Body of pancreas (tissue), 4 donors: ENCODE results near the gene MED14.

Experiments
- POLR2A ChIP-seq, 3 donors: fragments of 450-650 bp; IDR thresholded peaks; one replicate each; pipeline ENCODE4 v1.6.1; 2016; ENCODE audit warnings: antibody characterized with exemption in 3 of 3, mild to moderate bottlenecking in 2 of 3
- TF ChIP-seq, protein P1 (sequence below), 7 experiments: fragments of 450-650 bp in 4 of 7; fragments of 200-600 bp in 3 of 7; sonication (generic) in 3 of 7; IDR thresholded peaks; one replicate each; pipeline ENCODE4 v1.5.1; 2016 to 2019; ENCODE audit warnings: antibody characterized with exemption in 7 of 7

DNA sequence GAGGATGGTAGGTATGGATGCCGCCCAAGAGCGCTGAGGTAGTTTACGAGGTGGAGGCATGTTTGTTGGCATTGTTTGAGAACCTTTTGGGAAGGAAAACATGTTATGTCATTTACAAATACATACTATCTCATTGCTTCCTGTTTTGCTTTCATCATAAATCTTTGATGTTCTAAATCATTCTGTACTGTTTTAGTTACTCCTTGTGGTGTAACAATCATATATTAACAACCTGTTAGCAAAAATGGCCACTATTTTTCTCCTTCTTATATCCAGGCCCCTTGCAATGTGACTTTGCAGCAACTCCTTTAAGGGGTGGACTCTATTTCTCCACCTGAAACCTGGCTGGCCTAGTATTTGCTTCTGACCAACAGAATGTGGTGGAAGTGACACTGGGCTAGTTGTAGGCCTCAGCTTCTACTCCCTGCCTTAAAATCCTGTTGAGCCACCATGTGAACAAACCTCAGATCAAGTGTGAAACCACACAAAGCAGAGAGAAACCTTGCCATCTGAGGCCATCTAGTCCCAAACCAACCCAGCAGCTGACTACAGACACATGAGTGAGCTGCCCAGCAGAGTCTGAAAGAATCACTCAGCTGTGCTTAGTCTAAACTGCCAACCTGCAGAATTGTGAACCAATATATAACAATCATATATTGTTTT, 72.1 kb downstream of the MED14 start:
- no peak for TF ChIP-seq POLR2A (IDR thresholded peaks at IDR 0.05)
- TF ChIP-seq, protein P1, sequence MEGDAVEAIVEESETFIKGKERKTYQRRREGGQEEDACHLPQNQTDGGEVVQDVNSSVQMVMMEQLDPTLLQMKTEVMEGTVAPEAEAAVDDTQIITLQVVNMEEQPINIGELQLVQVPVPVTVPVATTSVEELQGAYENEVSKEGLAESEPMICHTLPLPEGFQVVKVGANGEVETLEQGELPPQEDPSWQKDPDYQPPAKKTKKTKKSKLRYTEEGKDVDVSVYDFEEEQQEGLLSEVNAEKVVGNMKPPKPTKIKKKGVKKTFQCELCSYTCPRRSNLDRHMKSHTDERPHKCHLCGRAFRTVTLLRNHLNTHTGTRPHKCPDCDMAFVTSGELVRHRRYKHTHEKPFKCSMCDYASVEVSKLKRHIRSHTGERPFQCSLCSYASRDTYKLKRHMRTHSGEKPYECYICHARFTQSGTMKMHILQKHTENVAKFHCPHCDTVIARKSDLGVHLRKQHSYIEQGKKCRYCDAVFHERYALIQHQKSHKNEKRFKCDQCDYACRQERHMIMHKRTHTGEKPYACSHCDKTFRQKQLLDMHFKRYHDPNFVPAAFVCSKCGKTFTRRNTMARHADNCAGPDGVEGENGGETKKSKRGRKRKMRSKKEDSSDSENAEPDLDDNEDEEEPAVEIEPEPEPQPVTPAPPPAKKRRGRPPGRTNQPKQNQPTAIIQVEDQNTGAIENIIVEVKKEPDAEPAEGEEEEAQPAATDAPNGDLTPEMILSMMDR (IDR thresholded peaks at IDR 0.05): no peak
